HepG2 (cell line): ENCODE data around the gene TRIP6. TPM values are rescaled to one million over a fixed set of nuclear protein-coding genes. Genes with fewer than 3 reads are reported as not detected.

Experiments used
- ARNTL ChIP-seq: sonication (generic); formaldehyde crosslinking; IDR thresholded peaks from 2 replicates; pipeline ENCODE4 v1.4.0; 2020; ENCODE audit warnings: mild to moderate bottlenecking, missing genetic modification reagents
- CREM ChIP-seq, 2 experiments: sonication (generic) in 1 of 2; formaldehyde crosslinking in 1 of 2; IDR thresholded peaks; 2 replicates each; pipeline versions ENCODE4 v1.4.0 to v1.6.1; 2016 to 2020; ENCODE audit warnings: antibody characterized with exemption in 1 of 2, mild to moderate bottlenecking in 1 of 2, missing genetic modification reagents in 1 of 2
- HINFP ChIP-seq: sonication (generic); formaldehyde crosslinking; IDR thresholded peaks from 2 replicates; pipeline ENCODE4 v1.4.0; 2020; ENCODE audit warnings: low read depth, mild to moderate bottlenecking, missing genetic modification reagents
- NAIF1 ChIP-seq: sonication (generic); formaldehyde crosslinking; IDR thresholded peaks from 2 replicates; pipeline ENCODE4 v1.5.0; 2020; ENCODE audit warnings: mild to moderate bottlenecking, missing genetic modification reagents, borderline replicate concordance
- NFKB2 ChIP-seq: sonication (generic); formaldehyde crosslinking; IDR thresholded peaks from 2 replicates; pipeline ENCODE4 v1.4.0; 2020; ENCODE audit warnings: missing genetic modification reagents, borderline replicate concordance
- NPAS2 ChIP-seq: sonication (generic); formaldehyde crosslinking; IDR thresholded peaks from 2 replicates; pipeline ENCODE4 v1.8.0; 2022; ENCODE audit warnings: mild to moderate bottlenecking, missing genetic modification reagents, borderline replicate concordance
- RBAK ChIP-seq: sonication (generic); formaldehyde crosslinking; IDR thresholded peaks from 2 replicates; pipeline ENCODE4 v1.5.1; 2020; ENCODE audit warnings: mild to moderate bottlenecking, missing genetic modification reagents
- SRSF1 ChIP-seq: fragments of 200-400 bp; formaldehyde crosslinking; optimal IDR thresholded peaks from 2 replicates; pipeline ENCODE3; 2017; ENCODE audit warnings: mild to moderate bottlenecking, low read depth, low read length, moderate library complexity
- SUZ12 ChIP-seq: fragments of 150-350 bp; IDR thresholded peaks from 2 replicates; pipeline ENCODE4 v1.6.1; 2014; ENCODE audit warnings: low read depth, low read length
- U2AF1 ChIP-seq: fragments of 200-400 bp; formaldehyde crosslinking; optimal IDR thresholded peaks from 2 replicates; pipeline ENCODE3; 2017; ENCODE audit warnings: mild to moderate bottlenecking, low read depth, low read length
- ZBTB4 ChIP-seq: sonication (generic); formaldehyde crosslinking; IDR thresholded peaks from 2 replicates; pipeline ENCODE4 v1.4.0; 2020; ENCODE audit warnings: missing genetic modification reagents, mild to moderate bottlenecking, borderline replicate concordance
- ZNF224 ChIP-seq: sonication (generic); formaldehyde crosslinking; IDR thresholded peaks from 2 replicates; pipeline ENCODE4 v1.5.0; 2020; ENCODE audit warnings: mild to moderate bottlenecking, missing genetic modification reagents
- ZNF713 ChIP-seq: sonication (generic); formaldehyde crosslinking; IDR thresholded peaks from 2 replicates; pipeline ENCODE4 v1.4.0; 2020; ENCODE audit warnings: mild to moderate bottlenecking, missing genetic modification reagents
- ZNF761 ChIP-seq: sonication (generic); formaldehyde crosslinking; conservative IDR thresholded peaks from 2 replicates; pipeline ENCODE4 v1.4.0; 2020; ENCODE audit warnings: mild to moderate bottlenecking, missing genetic modification reagents
- ZNF780A ChIP-seq: sonication (generic); formaldehyde crosslinking; IDR thresholded peaks from 2 replicates; pipeline ENCODE4 v1.8.0; 2022; ENCODE audit warnings: mild to moderate bottlenecking, missing genetic modification reagents, moderate library complexity
- polyA plus RNA-seq, 8 experiments: library from polyadenylated mRNA; depleted of rRNA in 3 of 8; stranded (reverse) in 7 of 8; unstranded in 1 of 8; fragments of >200 nt; fragmentation: Illumina TruSeq in 4 of 8; extraction: Trizol in 4 of 8; gene quantifications; 2 replicates each; pipeline versions ENCODE4 v1.2.1 to v1.2.3, GENCODE V29; 2011 to 2016; ENCODE audit warnings: low read depth in 4 of 8, missing spikeins in 1 of 8, mixed read lengths in 1 of 8; ENCODE audit not compliant: insufficient read depth in 1 of 8
- total RNA-seq, 5 experiments: library from RNA; depleted of rRNA; stranded (reverse); fragments of >200 nt; fragmentation: Illumina TruSeq; extraction: Trizol; gene quantifications; 2 replicates each; pipeline ENCODE4 v1.2.3, GENCODE V29; 2016; ENCODE audit warnings: low read depth in 1 of 5
- TF ChIP-seq, protein P1 (sequence below): sonication (generic); formaldehyde crosslinking; IDR thresholded peaks from 2 replicates; pipeline ENCODE4 v1.5.0; 2020; ENCODE audit warnings: missing genetic modification reagents
- TF ChIP-seq, protein P2 (sequence below): sonication (generic); formaldehyde crosslinking; IDR thresholded peaks from 2 replicates; pipeline ENCODE4 v1.4.0; 2020; ENCODE audit warnings: low read depth, mild to moderate bottlenecking, missing genetic modification reagents
- TF ChIP-seq, protein P3 (sequence below): sonication (generic); formaldehyde crosslinking; IDR thresholded peaks from 2 replicates; pipeline ENCODE4 v1.8.0; 2022; ENCODE audit warnings: missing genetic modification reagents, mild to moderate bottlenecking, borderline replicate concordance
- TF ChIP-seq, protein P4 (sequence below): sonication (generic); IDR thresholded peaks from 2 replicates; pipeline ENCODE4 v1.6.1; 2016; ENCODE audit warnings: low read depth, borderline replicate concordance

The TRIP6 gene
- total and polyA plus RNA-seq, 2 of the 13 experiments (the other 11 are each of a cell fraction or from before 2014, with no cell fraction given) = 0.34 to 0.38 TPM

DNA sequence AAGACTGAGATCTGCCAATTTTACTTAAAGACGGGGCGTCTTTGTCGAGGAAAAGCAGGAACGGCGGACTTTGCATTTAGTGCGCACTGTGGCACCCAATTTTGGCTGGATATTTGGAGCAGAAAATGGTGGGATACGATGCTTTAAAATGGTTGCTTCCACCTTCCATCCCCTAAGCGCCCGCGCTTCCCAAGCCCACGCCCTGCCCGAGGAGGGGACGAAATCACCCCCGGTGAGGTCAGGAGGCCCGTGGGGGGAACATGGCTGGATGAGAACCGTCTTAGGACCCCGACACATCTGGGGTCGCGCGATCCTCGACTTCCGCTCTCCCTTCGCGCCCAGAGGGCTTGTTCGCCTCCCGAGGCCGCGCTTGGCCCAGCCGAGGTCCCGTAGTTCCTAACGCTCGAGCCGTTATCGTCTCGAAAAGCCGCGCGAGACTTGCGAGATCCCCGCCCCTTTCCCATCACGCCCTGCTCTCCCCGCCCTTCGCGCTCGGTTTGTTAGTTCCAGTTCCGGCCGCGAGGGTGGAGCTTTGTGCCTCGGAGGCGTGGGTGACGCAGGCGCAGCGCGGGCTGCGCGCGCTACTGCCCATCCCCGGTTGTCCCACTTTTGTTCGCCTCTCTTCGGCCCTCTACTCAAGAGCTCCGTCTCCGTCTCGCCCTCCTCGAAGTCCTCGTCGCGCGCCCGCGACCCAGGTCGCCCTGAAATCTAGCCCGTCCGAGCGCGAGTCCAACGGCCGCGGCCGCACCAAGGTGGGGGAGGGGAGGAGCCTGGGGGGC is 7.6 kb downstream of the TRIP6 start, which contains the start of gene SRRT (continued):
- TF ChIP-seq HINFP (CRISPR knock-in tag) = 0 out of 2 replicates have a peak, but pooled peaks have one; percentile 26
- TF ChIP-seq CREM (IDR thresholded peaks at IDR 0.05) = peak; percentile 74
- no peak for TF ChIP-seq CREM (CRISPR knock-in tag; IDR thresholded peaks at IDR 0.05)
- peak; percentile 62; the same call in 1 of the 2 replicates for TF ChIP-seq ZNF713
- TF ChIP-seq, protein P1, sequence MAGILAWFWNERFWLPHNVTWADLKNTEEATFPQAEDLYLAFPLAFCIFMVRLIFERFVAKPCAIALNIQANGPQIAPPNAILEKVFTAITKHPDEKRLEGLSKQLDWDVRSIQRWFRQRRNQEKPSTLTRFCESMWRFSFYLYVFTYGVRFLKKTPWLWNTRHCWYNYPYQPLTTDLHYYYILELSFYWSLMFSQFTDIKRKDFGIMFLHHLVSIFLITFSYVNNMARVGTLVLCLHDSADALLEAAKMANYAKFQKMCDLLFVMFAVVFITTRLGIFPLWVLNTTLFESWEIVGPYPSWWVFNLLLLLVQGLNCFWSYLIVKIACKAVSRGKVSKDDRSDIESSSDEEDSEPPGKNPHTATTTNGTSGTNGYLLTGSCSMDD (CRISPR knock-in tag) = no peak
- peak; percentile 25; the same call in 1 of the 2 replicates for TF ChIP-seq ZBTB4 (CRISPR knock-in tag)
- no peak; the same call in 1 of the 2 replicates for TF ChIP-seq NFKB2 (CRISPR knock-in tag)
- no peak for TF ChIP-seq U2AF1
- no peak for TF ChIP-seq NAIF1 (CRISPR knock-in tag)
- TF ChIP-seq ZNF761 (CRISPR knock-in tag) = peak; percentile 87; the same call in 1 of the 2 replicates
- TF ChIP-seq RBAK (CRISPR knock-in tag) = no peak
- no peak for TF ChIP-seq SUZ12
- TF ChIP-seq, protein P2, sequence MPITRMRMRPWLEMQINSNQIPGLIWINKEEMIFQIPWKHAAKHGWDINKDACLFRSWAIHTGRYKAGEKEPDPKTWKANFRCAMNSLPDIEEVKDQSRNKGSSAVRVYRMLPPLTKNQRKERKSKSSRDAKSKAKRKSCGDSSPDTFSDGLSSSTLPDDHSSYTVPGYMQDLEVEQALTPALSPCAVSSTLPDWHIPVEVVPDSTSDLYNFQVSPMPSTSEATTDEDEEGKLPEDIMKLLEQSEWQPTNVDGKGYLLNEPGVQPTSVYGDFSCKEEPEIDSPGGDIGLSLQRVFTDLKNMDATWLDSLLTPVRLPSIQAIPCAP (CRISPR knock-in tag) = no peak
- peak; percentile 77; the same call in 1 of the 2 replicates for TF ChIP-seq ZNF224 (CRISPR knock-in tag)
- 0 out of 2 replicates have a peak, but pooled peaks have one; percentile 22 for TF ChIP-seq NPAS2 (CRISPR knock-in tag)
- peak; percentile 92 for TF ChIP-seq SRSF1
- TF ChIP-seq ZNF780A (CRISPR knock-in tag) = no peak
- TF ChIP-seq, protein P3, sequence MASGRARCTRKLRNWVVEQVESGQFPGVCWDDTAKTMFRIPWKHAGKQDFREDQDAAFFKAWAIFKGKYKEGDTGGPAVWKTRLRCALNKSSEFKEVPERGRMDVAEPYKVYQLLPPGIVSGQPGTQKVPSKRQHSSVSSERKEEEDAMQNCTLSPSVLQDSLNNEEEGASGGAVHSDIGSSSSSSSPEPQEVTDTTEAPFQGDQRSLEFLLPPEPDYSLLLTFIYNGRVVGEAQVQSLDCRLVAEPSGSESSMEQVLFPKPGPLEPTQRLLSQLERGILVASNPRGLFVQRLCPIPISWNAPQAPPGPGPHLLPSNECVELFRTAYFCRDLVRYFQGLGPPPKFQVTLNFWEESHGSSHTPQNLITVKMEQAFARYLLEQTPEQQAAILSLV = peak; percentile 89; the same call in 1 of the 2 replicates
- peak; percentile 66; the same call in 1 of the 2 replicates for TF ChIP-seq ARNTL (CRISPR knock-in tag)
- TF ChIP-seq, protein P4, sequence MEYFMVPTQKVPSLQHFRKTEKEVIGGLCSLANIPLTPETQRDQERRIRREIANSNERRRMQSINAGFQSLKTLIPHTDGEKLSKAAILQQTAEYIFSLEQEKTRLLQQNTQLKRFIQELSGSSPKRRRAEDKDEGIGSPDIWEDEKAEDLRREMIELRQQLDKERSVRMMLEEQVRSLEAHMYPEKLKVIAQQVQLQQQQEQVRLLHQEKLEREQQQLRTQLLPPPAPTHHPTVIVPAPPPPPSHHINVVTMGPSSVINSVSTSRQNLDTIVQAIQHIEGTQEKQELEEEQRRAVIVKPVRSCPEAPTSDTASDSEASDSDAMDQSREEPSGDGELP = peak; percentile 25; the same call in 1 of the 2 replicates
